IPS-NIHi7 (cell line): ENCODE data around the gene C1QL4.
"Not testable (repeated sequence)": the region's sequence is repeated elsewhere in the genome, so short reads cannot be mapped to it uniquely, and the experiment has no call there.

ENCODE experiments used
- DNase-seq: peaks from one replicate; pipeline ENCODE4 v3.0.0; 2012; ENCODE audit warnings: mixed read lengths; ENCODE audit errors: extremely low spot score

The C1QL4 gene

DNA sequence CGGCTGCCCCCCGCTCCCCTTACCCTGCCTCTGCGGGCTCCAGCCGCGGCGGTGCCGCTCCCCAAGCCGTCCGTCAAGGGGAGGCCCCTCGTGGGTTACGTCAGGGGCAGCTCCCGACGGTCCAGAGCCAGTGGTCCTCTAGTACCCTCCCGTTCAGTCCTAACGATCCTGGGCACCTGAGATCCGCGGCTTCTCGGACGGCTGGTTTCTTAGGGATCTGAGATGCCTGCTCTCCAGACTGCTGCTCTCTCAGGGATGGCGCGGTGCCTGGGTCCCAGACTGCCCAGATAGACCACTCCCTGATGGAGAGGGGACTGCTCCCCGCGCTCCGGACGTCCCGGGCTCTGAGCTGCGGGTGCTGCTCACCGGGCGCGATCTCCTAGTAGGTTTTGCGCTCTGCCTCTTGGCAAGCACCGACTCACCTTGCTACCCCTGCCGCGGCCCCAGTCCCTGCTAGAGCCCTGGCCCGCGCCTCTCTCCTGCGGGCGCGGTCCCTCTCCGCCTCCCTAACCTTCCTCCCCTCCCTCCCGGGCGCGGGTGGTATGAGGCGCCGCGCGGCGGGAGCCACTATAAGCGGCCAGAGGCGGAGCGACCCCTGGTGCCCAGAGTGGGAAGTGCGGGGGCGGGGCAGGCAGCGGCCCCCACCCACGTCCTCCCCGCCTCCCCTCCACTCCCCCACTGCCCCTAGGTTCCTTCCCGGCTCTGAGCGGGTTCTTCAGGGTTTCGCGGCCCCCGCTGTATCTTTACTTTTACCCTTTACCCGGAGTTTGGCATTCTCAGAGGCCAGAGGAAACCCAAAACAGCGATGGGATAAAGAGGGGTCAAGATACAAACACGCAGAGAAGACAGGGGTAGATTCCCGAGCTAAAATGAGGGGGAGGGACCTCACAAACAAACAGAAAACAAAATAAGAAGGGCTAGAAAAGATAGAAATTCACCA, at the start of gene C1QL4:
Gene C1QL4 (minus strand): TSS at position 544 of the 940 bp plus-strand sequence. CDS start 711 bp downstream, outside the sequence.
- DNase-seq: peak; percentile 88

DNA sequence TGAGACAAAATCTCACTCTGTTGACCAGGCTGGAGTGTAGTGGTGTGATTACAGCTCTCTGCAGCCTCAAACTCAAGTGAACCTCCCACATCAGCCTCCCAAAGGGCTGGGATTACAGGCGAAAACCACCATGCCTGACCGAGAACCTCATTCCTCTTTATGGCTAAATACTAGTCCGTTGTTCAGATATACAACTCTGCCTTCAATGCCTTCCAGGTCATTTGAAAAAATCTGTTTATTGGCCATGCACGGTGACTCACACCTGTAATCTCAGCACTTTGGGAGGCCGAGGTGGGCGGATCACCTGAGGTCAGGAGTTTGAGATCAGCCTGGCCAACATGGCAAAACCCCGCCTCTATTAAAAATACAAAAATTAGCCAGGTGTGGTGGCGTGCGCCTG, 43.2 kb upstream of the C1QL4 start:
- not testable (repeated sequence) for DNase-seq

DNA sequence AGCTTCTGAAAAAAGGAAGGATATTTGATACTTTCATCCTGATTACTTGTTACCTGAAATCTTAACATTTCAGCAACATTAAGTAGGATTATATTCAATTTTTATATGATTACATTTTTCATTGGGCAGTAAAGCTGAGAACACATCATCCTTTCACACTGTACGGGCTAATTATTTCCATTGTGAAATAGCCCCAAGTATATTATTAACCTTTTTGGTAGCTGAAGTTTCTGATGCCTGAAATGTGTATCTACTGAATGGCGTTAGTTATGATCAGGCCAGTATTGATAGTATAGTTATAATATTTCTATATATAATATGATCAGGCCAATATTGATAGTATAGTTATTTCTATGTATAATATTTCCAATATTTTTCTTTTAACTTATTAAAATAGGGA, 40.4 kb upstream of the C1QL4 start:
- DNase-seq: no peak

DNA sequence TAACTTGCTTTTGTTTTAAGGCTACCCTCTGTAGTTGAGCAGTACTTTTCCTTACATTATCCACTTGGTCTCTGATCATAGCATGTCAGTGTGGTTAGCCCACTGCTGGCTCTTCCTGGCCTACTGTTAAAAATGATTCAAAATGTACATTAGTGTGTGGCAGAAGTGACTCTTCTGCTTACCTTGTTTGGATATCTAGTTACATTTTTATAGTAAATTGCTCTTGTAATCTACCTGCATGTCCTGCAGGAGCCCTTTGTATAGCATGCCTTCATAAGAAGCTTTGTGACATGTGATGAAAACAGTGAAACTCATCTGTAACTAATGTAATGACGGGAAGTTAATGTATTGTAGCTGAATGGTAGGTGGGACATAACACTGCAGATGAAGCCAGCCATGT, 38.4 kb upstream of the C1QL4 start:
- DNase-seq: no peak

DNA sequence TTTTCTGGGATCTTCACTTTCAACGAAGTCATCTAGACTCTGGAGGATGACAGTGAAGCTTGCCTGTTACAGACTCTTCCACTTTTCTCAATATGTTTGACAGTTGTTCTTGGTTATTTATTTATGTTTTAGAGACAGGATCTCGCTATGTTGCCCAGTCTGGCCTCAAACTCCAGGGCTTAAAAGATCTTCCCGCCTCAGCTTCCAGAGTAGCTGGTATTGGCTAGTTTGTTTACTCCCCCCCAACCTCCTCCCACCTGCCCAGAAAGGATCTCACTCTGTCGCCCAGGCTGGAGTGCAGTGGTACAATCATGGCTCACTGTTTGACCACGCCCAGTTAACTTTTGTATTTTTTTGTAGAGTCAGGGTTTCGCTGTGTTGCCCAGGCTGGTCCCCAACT, 33.6 kb upstream of the C1QL4 start:
- no peak for DNase-seq

- DNase-seq: peak; percentile 29
Observed at GRCh38 chr12:49369411-49370145, 32.6 kb upstream of the C1QL4 start.

DNA sequence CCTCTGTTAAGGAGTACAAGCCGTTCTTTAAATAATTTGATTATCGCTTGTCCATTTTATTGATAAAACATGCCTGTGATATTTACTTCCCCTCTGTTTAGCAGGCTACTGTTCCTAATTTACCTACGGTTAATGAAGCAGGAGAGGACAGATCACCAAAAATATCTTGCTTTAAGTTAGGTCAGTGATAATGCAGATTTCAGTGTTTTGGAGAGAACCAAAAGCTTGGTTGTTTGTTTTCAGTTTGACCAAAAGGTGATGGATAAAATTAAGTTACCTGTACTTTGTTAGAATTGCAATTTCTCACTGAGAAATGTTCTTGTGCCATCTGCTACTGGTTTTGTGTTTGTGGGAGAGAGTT, 31.2 kb upstream of the C1QL4 start:
- DNase-seq: no peak

GRCh38 chr12:49367381-49368239, 30.6 kb upstream of the C1QL4 start, which contains the start of gene SPATS2:
Gene SPATS2, plus strand, starts transcription at chr12:49367462. Its CDS starts 93,551 bp downstream, at chr12:49461013.
- DNase-seq: no peak

- peak; percentile 98 for DNase-seq
Observed at GRCh38 chr12:49366652-49367380, 29.8 kb upstream of the C1QL4 start.

DNA sequence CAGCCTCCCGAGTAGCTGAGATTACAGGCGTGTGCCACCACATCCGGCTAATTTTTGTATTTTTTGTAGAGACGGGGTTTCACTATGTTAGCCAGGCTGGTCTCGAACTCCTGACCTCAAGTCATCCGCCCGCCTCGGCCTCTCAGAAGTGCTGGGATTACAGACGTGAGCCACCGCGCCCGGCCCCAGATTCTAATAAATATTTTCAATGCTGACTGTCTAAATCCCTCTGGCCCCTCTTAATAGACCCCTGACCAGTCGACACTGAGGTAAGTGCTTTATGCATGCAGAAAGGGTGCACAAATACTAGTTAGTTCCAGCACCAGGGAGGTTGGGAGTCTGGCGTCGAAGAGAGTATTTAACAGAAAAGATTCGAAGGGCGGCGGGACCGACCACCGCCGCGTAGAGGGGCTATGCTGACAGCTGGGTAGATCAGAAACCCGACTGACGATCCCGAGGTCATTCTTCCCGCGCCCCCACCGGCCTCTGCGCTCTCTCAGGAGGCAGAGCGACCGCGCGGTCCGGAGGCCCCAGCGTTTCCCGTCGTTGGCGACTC, 29.2 kb upstream of the C1QL4 start:
- DNase-seq: peak; percentile 57

DNA sequence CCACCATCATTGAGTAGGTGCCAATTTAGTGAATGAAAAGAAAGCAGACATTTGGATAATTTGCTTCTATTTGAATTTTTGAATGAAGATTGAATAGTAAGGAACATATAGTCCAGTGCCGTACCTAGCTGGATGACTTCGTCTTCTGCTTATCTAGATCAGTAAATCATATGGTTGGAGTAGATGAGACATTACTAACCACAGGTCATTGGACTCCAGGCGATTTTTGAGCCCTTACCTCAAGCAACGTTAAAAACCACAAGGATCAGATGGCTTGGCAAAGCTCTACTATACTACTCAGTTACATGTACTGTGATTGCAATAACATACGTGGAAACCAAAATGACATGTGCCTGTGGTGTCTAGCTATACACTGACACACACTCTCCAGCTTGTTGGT, 28.6 kb upstream of the C1QL4 start:
- no peak for DNase-seq

DNA sequence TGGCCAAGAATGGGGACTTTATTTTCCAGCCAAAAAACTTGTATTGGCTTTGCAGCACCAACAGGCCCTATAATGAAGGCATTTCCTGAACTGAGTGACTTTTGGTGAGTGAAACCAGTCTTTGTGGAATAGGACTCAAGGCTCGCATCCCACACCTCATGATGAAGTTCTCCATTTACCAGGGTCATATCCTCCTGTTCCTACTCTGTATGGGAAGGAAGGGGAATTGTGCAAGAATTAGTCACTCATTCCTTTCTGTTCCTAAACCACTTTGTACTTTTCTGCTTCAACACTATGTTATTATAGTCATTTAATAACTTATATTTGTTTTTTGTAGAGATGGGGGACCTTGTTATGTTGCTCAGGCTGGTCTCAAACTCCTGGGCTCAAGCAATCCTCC, 28.0 kb upstream of the C1QL4 start:
- DNase-seq: no peak

DNA sequence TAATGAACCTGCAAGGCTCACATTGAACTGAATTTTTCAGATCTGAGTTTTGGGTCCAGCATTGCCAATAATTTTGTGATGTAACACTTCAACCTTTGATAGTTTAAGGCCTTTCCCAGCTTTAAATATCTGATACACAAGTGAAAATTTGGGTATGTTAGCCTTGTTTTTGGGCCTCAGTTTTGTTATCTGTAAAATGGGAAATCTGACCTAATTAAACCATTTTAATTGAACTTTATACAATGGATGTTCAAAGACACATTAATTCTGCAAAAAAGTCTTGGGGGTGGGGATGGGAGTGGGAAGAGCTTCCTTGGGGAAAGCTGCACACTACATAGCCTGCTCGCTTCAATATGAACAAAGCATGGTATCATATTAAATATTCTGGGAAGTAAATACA, 25.1 kb upstream of the C1QL4 start:
- DNase-seq: no peak

- no peak for DNase-seq
Observed at GRCh38 chr12:49359671-49360070, 22.7 kb upstream of the C1QL4 start.

GRCh38 chr12:49358483-49359141, 21.6 kb upstream of the C1QL4 start:
- peak; percentile 72 for DNase-seq

GRCh38 chr12:49357103-49357678, 20.2 kb upstream of the C1QL4 start:
- no peak for DNase-seq

- no peak for DNase-seq
Observed at GRCh38 chr12:49355913-49356312, 18.9 kb upstream of the C1QL4 start.

DNA sequence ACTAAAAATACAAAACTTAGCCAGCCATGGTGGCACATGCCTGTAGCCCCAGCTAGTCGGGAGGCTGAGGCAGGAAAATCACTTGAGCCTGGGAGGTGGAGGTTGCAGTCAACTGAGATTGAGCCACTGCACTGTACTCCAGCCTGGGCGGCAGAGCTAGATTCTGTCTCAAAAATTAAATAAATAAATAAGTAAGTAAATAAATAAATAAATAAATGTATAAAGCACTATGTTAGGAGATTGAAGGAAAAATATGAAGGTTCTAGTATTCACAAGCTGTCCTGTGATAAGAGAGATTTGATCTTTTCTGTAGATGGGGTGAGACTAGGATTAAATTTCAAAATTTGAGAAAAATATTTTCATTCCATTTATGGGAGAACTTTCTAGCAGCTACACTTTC, 15.4 kb upstream of the C1QL4 start:
- no peak for DNase-seq

DNA sequence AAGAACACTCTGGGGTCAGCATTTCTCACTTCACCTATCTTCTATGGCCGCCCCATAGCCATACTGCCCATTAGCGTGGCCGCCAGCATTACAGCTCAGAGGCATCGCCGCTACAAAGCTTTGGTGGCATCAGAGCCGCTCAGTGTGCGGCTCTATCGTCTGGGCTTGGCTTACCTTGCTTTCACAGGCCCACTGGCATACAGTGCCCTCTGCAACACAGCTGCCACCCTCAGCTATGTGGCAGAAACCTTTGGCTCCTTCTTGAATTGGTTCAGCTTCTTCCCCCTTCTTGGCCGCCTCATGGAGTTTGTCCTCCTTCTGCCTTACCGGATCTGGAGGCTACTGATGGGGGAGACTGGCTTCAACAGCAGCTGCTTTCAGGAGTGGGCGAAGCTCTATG, 12.3 kb upstream of the C1QL4 start:
- no peak for DNase-seq

DNA sequence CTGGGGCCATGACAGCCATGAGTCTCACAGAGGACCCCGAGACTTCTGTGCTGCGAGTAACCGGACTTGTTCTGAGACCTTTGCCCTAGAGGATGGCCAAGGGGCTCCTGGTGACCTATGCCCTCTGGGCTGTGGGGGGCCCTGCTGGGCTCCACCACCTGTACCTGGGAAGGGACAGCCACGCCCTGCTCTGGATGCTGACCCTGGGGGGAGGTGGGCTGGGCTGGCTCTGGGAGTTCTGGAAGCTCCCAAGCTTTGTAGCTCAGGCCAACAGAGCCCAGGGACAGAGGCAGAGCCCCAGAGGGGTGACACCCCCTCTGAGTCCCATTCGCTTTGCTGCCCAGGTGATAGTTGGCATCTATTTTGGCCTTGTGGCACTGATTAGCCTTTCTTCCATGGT, 11.8 kb upstream of the C1QL4 start:
- DNase-seq: no peak
